Measurements from ENCODE around the gene PLXNA4. TPM values are rescaled to one million over a fixed set of nuclear protein-coding genes. Genes with fewer than 3 reads are reported as not detected.

Gene PLXNA4
- total and polyA plus RNA-seq, 4 donors: 0.63 to 4.6 (median 2.1) TPM

- Histone ChIP-seq H3K27me3 (ENCODE audit: control insufficient read depth in 3 of 3, insufficient read depth in 3 of 3, low read length in 2 of 3) (peaks cover 0 to 12% (median 2%) of the 10 kb centered on the region in 3 donors), H3K9ac (ENCODE audit: insufficient read depth in 1 of 2, low read length in 2 of 2) (no peak overlapping the region), H3K4me1 (ENCODE audit: control insufficient read depth in 5 of 5, insufficient read depth in 5 of 5, low read length in 5 of 5) (no peaks in the 10 kb centered on the region), H3K27ac (ENCODE audit: low read depth in 1 of 2, low read length in 1 of 2) (no peak overlapping the region), H3K4me3 (no peak overlapping the region), H3K9me3 (ENCODE audit: control insufficient read depth in 4 of 4, insufficient read depth in 3 of 4, low read length in 3 of 4) (peaks cover 0 to 2% (median 0%) of the 10 kb centered on the region in 4 donors), H3K36me3 (ENCODE audit: control insufficient read depth in 4 of 4, insufficient read depth in 4 of 4, low read length in 4 of 4) (no peaks in the 10 kb centered on the region)
- ATAC-seq (ENCODE audit: insufficient read depth, low FRiP score): no peak
- TF ChIP-seq CTCF (IDR thresholded peaks at IDR 0.05; ENCODE audit: control extremely low read depth, extremely low read depth): no peak
- DNase-seq: no peak
- 68 to 80% methylated on average over 8 of the region's 8 CpGs for WGBS, 2 donors
Observed at GRCh38 chr7:132149436-132150304, 426.6 kb downstream of the PLXNA4 start.

- Histone ChIP-seq H3K4me3 (no peak overlapping the region), H3K27ac (ENCODE audit: low read depth in 1 of 2, low read length in 1 of 2) (no peak overlapping the region), H3K9me3 (ENCODE audit: control insufficient read depth in 4 of 4, insufficient read depth in 3 of 4, low read length in 3 of 4) (peaks cover 0 to 2% (median 0%) of the 10 kb centered on the region in 4 donors), H3K4me1 (ENCODE audit: control insufficient read depth in 5 of 5, insufficient read depth in 5 of 5, low read length in 5 of 5) (no peaks in the 10 kb centered on the region), H3K27me3 (ENCODE audit: control insufficient read depth in 3 of 3, insufficient read depth in 3 of 3, low read length in 2 of 3) (peaks cover 0 to 12% (median 2%) of the 10 kb centered on the region in 3 donors), H3K36me3 (ENCODE audit: control insufficient read depth in 4 of 4, insufficient read depth in 4 of 4, low read length in 4 of 4) (no peaks in the 10 kb centered on the region), H3K9ac (ENCODE audit: insufficient read depth in 1 of 2, low read length in 2 of 2) (no peak overlapping the region)
- DNase-seq: no peak
- no peak for TF ChIP-seq CTCF (IDR thresholded peaks at IDR 0.05; ENCODE audit: control extremely low read depth, extremely low read depth)
- ATAC-seq (ENCODE audit: insufficient read depth, low FRiP score): no peak
- WGBS, 2 donors: 80 to 83% methylated on average over 3 of the region's 3 CpGs
Observed at GRCh38 chr7:132148876-132149275, 427.4 kb downstream of the PLXNA4 start.

- Histone ChIP-seq H3K27ac (ENCODE audit: low read depth in 1 of 2, low read length in 1 of 2) (no peak overlapping the region), H3K36me3 (ENCODE audit: control insufficient read depth in 4 of 4, insufficient read depth in 4 of 4, low read length in 4 of 4) (no peaks in the 10 kb centered on the region), H3K27me3 (ENCODE audit: control insufficient read depth in 3 of 3, insufficient read depth in 3 of 3, low read length in 2 of 3) (peaks cover 0 to 12% (median 2%) of the 10 kb centered on the region in 3 donors), H3K4me1 (ENCODE audit: control insufficient read depth in 5 of 5, insufficient read depth in 5 of 5, low read length in 5 of 5) (peaks cover 0 to 5% (median 0%) of the 10 kb centered on the region in 5 donors), H3K9me3 (ENCODE audit: control insufficient read depth in 4 of 4, insufficient read depth in 3 of 4, low read length in 3 of 4) (peaks cover 0 to 2% (median 0%) of the 10 kb centered on the region in 4 donors), H3K4me3 (no peak overlapping the region), H3K9ac (ENCODE audit: insufficient read depth in 1 of 2, low read length in 2 of 2) (no peak overlapping the region)
- ATAC-seq (ENCODE audit: insufficient read depth, low FRiP score): peak; percentile 63
- no peak for DNase-seq
- WGBS, 2 donors: 79 to 82% methylated on average over 8 of the region's 8 CpGs
- TF ChIP-seq CTCF (IDR thresholded peaks at IDR 0.05; ENCODE audit: control extremely low read depth, extremely low read depth): no peak
Observed at GRCh38 chr7:132145466-132145865, 430.8 kb downstream of the PLXNA4 start.
